SU-DHL-6 (cell line): ENCODE measurements around the gene PPP1R37.

Source experiments
- EZH2phosphoT487 ChIP-seq: fragments of 200-600 bp; sonication (generic), shearing (Covaris generic); conservative IDR thresholded peaks from 2 replicates; pipeline ENCODE4 v1.6.1; 2018; ENCODE audit warnings: mild to moderate bottlenecking, antibody characterized with exemption, low read length, moderate library complexity, mixed read lengths
- TF ChIP-seq, protein P1 (sequence below): fragments of 200-600 bp; sonication (generic); IDR thresholded peaks from one replicate; pipeline ENCODE4 v1.5.1; 2017; ENCODE audit warnings: antibody characterized with exemption, mild to moderate bottlenecking, low read length, moderate library complexity; ENCODE audit not compliant: insufficient read depth, poor library complexity, severe bottlenecking

DNA sequence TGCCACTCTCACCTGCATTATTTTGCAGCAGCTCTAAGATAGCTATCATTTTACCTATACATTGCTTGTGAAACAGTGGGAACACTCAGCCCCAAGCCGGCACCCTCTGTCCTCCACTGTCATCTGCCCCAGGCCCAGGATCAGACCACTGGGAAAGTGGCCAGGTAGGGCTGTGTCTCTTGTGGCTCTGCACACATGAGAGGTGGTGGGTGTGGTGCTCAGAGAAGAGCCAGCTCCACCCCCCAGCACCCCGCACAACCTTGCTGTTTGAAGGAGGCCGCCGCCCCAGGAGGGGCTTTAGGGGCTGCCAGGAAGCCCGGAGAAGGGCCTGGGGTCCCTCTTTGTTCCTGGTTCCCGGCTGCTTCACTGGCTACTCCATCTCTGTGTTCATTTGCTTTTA lies 26.6 kb downstream of the PPP1R37 start:
- TF ChIP-seq, protein P1, sequence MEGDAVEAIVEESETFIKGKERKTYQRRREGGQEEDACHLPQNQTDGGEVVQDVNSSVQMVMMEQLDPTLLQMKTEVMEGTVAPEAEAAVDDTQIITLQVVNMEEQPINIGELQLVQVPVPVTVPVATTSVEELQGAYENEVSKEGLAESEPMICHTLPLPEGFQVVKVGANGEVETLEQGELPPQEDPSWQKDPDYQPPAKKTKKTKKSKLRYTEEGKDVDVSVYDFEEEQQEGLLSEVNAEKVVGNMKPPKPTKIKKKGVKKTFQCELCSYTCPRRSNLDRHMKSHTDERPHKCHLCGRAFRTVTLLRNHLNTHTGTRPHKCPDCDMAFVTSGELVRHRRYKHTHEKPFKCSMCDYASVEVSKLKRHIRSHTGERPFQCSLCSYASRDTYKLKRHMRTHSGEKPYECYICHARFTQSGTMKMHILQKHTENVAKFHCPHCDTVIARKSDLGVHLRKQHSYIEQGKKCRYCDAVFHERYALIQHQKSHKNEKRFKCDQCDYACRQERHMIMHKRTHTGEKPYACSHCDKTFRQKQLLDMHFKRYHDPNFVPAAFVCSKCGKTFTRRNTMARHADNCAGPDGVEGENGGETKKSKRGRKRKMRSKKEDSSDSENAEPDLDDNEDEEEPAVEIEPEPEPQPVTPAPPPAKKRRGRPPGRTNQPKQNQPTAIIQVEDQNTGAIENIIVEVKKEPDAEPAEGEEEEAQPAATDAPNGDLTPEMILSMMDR = no peak
- no peak for TF ChIP-seq EZH2phosphoT487
